ENCODE data around the gene EVL.

Gene EVL

GRCh38 chr14:100080206-100080605 lies 15.0 kb downstream of the EVL start:
- in situ Hi-C loops (cut with HindIII; ENCODE audit: low sequenced_read_pairs): no loop called here

- in situ Hi-C loops (cut with HindIII; ENCODE audit: low sequenced_read_pairs): no loop called here
Measured at GRCh38 chr14:100081997-100082625, 16.9 kb downstream of the EVL start.

- in situ Hi-C loops (cut with HindIII; ENCODE audit: low sequenced_read_pairs): no loop called here
Measured at GRCh38 chr14:100082723-100083122, 17.5 kb downstream of the EVL start.

- in situ Hi-C loops (cut with HindIII; ENCODE audit: low sequenced_read_pairs): no loop called here
Measured at GRCh38 chr14:100083706-100084105, 18.5 kb downstream of the EVL start.

DNA sequence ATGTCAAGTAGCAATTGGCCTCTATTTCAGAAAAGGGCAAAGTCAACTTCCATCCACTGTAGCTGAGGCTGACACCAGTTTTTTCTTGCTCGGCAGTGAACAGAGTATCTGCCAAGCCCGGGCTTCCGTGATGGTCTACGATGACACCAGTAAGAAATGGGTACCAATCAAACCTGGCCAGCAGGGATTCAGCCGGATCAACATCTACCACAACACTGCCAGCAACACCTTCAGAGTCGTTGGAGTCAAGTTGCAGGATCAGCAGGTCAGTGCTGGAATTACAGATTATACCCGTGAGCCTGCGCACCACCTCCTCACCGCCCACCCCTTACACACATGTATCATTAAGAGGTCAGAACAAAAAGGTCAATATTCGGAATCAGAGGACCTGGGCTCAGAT lies 19.4 kb downstream of the EVL start:
- in situ Hi-C loops (cut with HindIII; ENCODE audit: low sequenced_read_pairs): no loop called here

GRCh38 chr14:100085462-100085861 lies 20.2 kb downstream of the EVL start:
- in situ Hi-C loops (cut with HindIII; ENCODE audit: low sequenced_read_pairs): no loop called here

GRCh38 chr14:100086361-100086760 lies 21.1 kb downstream of the EVL start:
- in situ Hi-C loops (cut with HindIII; ENCODE audit: low sequenced_read_pairs): no loop called here

GRCh38 chr14:100088226-100088625 lies 23.0 kb downstream of the EVL start:
- in situ Hi-C loops (cut with HindIII; ENCODE audit: low sequenced_read_pairs): no loop called here

DNA sequence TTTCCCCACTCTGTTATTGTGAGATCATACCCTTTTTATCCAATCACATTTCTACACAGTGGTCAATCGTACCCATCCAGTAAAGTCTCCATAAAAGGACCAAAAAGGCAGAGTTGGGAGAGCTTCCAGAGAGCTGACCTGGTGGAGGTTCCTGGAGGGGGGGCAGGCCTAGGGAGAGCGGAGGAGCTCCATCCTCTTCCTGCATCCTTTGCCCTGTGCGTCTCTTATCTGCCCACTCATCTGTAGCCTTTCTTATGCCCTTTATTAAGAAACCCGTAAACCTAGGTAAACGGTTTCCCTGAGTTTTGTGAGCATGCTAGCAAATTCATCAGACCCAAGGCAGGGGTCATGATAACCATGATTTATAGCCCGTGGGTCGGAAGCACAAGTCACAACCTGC lies 26.2 kb downstream of the EVL start:
- in situ Hi-C loops (cut with HindIII; ENCODE audit: low sequenced_read_pairs): no loop called here

- in situ Hi-C loops (cut with HindIII; ENCODE audit: low sequenced_read_pairs): no loop called here
Measured at GRCh38 chr14:100092832-100093231, 27.6 kb downstream of the EVL start.

DNA sequence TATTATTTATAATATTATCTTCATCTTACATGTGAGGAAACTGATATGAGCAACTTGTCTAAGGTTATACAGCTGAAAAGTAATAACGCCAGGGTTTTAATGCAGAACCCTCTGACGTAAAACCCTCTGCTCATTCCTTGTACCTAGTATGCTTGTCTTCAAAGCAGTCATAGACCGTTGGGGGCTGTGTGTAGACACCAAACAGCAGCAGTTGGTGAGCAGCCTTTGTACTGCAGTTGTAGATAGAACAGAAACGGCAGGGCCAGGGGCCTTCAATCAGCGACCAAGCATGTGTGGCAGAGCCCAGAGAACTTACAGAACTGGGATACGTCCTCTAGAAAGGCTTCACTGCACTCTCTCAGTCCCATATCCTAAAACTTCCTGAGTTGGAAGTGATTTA lies 28.1 kb downstream of the EVL start:
- in situ Hi-C loops (cut with HindIII; ENCODE audit: low sequenced_read_pairs): no loop called here

GRCh38 chr14:100096656-100097055 lies 31.4 kb downstream of the EVL start:
- in situ Hi-C loops (cut with HindIII; ENCODE audit: low sequenced_read_pairs): no loop called here

DNA sequence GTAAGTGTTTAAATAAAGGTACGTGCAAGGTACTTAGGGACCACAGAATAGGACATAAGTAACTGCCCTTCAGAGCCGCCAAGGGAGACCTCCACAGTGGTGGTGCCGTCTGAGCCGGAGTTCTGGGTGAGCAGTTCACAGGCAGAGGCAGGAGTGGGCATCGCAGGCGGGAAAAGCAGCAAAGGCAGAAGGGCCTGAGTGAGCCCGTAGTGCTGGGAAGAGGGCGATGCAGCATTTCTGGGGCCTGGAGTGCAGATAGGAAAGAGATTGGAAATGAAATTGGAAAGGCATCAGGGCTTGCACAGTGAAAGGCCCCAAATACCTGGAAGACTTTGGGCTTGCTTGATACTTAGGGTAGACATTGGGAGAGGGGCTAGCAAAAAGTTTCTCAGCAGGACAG lies 32.9 kb downstream of the EVL start:
- in situ Hi-C loops (cut with HindIII; ENCODE audit: low sequenced_read_pairs): no loop called here

- in situ Hi-C loops (cut with HindIII; ENCODE audit: low sequenced_read_pairs): no loop called here
Measured at GRCh38 chr14:100100032-100100703, 34.9 kb downstream of the EVL start.

- in situ Hi-C loops (cut with HindIII; ENCODE audit: low sequenced_read_pairs): no loop called here
Measured at GRCh38 chr14:100102156-100102785, 37.0 kb downstream of the EVL start.

DNA sequence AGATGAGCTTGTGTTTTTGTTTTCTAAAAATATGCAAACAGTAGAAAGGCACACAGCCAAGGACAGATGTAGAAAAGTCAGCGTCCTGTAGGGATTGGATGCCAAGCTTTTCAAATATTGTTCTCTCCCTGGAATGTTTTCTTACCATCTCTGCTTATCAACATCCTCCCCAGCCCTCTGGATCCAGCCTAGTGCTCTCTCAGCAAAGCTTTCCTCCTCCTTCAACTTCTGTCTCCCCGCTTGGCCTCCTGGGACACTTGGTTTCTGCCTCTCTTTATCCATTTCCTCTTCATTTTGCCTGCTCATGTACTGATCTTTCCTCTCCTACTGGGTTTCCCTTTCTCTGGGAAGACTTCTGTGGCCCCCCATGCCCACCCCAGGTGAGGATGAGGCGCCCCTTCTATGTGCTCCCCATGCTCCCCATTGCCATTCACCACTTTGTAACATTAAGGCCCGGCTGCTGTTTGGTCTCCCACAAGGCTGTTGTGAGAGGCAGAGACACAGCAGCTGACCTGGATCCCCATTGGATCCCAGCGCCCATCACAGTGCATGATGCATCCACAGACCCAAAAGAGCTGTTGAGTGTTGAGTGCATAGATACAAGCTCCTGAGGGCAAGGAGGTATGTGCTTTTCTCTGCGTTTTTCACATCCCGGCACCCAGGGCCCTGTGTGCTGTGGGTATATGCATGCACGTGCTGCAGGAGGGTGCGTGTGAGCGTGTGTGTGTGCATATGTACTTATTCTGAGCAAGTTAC lies 38.2 kb downstream of the EVL start:
- in situ Hi-C loops (cut with HindIII; ENCODE audit: low sequenced_read_pairs): no loop called here

GRCh38 chr14:100104006-100104352 lies 38.8 kb downstream of the EVL start:
- in situ Hi-C loops (cut with HindIII; ENCODE audit: low sequenced_read_pairs): no loop called here

DNA sequence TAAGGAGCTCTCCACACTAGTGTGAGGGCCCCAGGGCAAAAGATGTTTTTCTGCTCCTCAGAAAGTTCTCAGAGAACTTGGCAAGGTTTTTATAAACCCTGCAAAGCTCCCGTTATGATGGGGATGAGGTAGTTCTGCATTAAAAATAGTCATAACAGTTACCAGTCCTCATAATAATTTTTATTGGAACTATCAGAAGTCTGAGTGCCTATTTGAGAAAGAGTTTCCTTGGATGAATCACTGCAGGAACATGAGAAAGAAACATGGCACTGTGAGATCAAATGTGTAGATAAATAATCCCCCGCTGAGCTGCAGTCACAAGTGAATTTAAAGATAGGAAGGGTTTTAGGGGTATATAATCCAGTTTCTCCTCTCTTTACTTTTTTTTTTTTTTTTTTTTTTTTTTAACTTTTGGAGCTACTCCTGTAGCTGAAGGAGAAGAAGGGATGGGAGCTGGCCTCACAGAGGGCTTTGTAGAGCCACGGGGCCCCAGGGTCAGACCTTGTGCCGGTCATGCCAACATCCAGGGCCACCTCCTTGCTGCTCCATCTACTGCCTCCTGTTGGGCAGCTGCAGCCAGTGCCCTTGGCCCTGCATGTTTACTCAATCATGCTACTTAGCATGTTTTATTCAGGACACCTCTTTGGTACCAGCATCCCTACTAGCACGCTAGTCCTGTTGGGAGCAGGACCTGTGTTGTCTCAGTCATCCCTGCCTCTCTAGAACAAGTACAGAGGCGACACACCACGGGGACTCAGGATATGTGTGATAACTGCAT lies 39.5 kb downstream of the EVL start:
- in situ Hi-C loops (cut with HindIII; ENCODE audit: low sequenced_read_pairs): no loop called here

DNA sequence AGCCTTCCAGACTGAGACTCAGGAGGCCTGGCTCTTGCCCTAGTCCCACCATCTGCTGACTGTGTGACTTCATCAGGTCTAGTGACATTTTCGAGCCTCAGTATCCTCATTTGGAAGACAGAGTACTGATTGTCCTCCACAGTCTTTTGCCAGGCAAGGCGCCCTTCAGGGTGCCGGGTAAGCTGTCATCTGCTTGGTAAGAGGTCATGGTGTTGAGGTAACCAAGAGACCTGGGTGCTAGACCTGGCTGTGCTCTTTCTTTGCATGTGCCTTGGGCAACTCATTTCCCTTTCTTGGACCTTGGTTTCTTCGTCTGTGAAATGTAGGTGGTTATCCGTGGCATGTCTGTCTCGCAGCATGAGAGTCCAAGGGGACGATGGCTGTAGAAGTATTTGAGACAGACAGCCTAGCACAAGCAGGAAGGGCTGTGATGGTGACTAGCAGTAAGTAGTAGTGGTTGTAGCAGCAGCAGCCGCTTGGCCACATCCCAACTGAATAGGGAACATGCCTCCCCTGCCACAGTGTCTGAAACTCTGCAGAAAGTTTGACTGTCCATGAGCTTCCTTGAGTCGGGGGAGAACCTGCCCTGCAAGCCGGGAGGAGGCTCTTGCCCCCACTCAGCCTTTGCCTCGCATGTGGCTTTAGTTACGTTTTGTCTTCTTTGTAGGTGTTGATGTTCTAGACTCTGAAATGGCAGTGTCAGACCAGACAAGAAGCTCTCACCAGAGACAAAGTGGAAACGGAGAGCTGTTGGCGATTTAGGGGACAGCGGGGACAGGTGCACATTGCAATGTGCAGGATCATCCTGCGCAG lies 40.3 kb downstream of the EVL start:
- in situ Hi-C loops (cut with HindIII; ENCODE audit: low sequenced_read_pairs): no loop called here
